Tibial artery (tissue), 4 donors: ENCODE measurements around the gene HDAC10.

Experiments
- DNase-seq, 2 donors: peaks; one replicate each; pipeline ENCODE4 v3.0.0-alpha.2; 2019
- H3K27ac ChIP-seq, 2 donors: fragments of 200-600 bp; sonication (generic) in 1 of 2; 1 replicate in 1 of 2; 2 replicates in 1 of 2; pipeline ENCODE4 v1.5.1; 2018 to 2019; ENCODE audit warnings: mild to moderate bottlenecking in 1 of 2
- H3K27me3 ChIP-seq, 2 donors: fragments of 200-600 bp; sonication (generic) in 1 of 2; one replicate each; pipeline versions ENCODE4 v1.5.1 to v1.6.0; 2016 to 2019
- H3K36me3 ChIP-seq, 3 donors: fragments of 200-600 bp; sonication (generic) in 2 of 3; one replicate each; pipeline ENCODE4 v1.5.1; 2016 to 2019; ENCODE audit warnings: mild to moderate bottlenecking in 2 of 3
- H3K4me1 ChIP-seq, 4 donors: fragments of 200-600 bp; sonication (generic) in 2 of 4; 1 replicate in 3 of 4; 2 replicates in 1 of 4; pipeline ENCODE4 v1.5.1; 2016 to 2019
- H3K4me3 ChIP-seq, 2 donors: fragments of 200-600 bp; sonication (generic) in 1 of 2; 1 replicate in 1 of 2; 2 replicates in 1 of 2; pipeline ENCODE4 v1.5.1; 2018 to 2019; ENCODE audit warnings: mild to moderate bottlenecking in 2 of 2
- H3K9me3 ChIP-seq, 3 donors: fragments of 200-600 bp; sonication (generic) in 1 of 3; one replicate each; pipeline ENCODE4 v1.5.1; 2016 to 2019
- intact Hi-C: fragments of 100-400 bp; cut with DNase I; formaldehyde crosslinking; loops from one replicate; pipeline ENCODE4 v1.15.0; 2023; ENCODE audit warnings: low total_unique reads
- TF ChIP-seq, protein P1 (sequence below), 2 experiments: fragments of 200-600 bp in 1 of 2; fragments of 450-650 bp in 1 of 2; IDR thresholded peaks; one replicate each; pipeline ENCODE4 v1.5.1; 2017 to 2019; ENCODE audit warnings: antibody characterized with exemption in 2 of 2, mild to moderate bottlenecking in 1 of 2, moderate library complexity in 1 of 2

The HDAC10 gene

DNA sequence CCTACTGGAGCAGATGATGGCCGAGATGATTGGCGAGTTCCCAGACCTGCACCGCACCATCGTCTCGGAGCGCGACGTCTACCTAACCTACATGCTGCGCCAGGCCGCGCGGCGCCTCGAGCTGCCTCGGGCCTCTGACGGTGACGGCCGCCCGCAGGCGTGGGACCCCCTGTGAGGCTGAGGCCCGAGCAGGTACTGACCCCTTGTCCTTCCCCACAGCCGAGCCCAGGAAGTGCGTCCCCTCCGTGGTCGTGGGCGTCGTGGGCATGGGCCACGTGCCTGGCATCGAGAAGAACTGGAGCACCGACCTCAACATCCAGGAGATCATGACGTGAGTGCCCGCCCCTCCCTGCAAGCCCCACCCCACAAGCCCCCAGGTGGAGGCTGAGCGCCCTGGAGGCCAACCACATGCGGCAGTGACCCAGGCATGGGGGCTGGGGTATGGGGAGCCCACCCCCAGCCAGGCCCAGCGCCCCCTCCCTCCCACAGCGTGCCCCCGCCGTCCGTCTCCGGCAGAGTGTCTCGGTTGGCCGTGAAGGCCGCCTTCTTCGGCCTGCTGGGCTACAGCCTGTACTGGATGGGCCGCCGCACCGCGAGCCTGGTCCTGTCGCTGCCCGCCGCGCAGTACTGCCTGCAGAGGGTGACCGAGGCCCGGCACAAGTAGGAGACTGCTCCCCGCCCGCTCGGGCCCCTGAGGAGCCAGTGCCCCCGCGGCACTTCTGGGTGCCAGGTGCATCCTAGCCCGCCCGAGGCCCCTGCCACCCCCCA, 53.0 kb downstream of the HDAC10 start:
- Histone ChIP-seq H3K36me3 (peaks cover 7 to 61% (median 31%) of the 10 kb centered on the region in 3 donors), H3K4me3 (no peak overlapping the region)
- no peak for DNase-seq

DNA sequence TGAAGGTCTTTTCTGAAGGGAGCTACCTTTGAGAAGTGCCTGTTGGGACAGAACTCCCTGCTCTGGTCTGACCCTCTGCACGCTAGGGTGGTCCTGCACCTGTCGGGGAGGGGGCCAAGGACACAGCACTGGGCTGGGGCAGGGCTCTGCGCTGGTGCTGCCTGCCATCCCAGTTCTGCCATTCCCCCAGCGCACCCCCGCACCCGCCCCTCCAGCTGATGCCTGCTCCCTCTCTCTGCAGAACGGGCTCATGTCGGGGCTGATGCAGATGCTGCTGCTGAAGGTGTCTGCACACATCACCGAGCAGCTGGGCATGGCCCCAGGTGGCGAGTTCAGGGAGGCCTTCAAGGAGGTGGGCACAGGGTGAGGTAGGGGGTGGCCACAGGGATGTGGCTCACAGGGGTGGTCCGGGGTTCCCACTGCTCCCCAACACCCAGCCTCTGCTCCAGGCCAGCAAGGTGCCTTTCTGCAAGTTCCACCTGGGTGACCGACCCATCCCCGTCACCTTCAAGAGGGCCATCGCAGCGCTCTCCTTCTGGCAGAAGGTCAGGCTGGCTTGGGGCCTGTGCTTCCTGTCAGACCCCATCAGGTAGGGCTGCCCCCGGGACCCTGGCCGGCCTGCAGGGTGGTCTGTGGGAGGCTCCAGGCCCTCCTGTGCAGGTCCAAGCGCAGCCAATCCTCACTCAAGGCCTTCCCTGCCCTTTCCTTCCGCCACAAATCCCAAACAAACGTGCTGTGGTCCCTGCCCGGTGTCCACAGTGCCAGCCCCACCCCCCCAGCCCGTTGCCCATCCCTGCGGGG, 53.9 kb downstream of the HDAC10 start:
- Histone ChIP-seq H3K36me3 (peaks cover 7 to 64% (median 29%) of the 10 kb centered on the region in 3 donors), H3K4me3 (no peak overlapping the region), H3K27me3 (no peaks in the 10 kb centered on the region), H3K27ac (no peak overlapping the region), H3K4me1 (peaks cover 0 to 21% (median 15%) of the 10 kb centered on the region in 4 donors), H3K9me3 (no peaks in the 10 kb centered on the region)
- TF ChIP-seq, protein P1, sequence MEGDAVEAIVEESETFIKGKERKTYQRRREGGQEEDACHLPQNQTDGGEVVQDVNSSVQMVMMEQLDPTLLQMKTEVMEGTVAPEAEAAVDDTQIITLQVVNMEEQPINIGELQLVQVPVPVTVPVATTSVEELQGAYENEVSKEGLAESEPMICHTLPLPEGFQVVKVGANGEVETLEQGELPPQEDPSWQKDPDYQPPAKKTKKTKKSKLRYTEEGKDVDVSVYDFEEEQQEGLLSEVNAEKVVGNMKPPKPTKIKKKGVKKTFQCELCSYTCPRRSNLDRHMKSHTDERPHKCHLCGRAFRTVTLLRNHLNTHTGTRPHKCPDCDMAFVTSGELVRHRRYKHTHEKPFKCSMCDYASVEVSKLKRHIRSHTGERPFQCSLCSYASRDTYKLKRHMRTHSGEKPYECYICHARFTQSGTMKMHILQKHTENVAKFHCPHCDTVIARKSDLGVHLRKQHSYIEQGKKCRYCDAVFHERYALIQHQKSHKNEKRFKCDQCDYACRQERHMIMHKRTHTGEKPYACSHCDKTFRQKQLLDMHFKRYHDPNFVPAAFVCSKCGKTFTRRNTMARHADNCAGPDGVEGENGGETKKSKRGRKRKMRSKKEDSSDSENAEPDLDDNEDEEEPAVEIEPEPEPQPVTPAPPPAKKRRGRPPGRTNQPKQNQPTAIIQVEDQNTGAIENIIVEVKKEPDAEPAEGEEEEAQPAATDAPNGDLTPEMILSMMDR (IDR thresholded peaks at IDR 0.05) = no peak
- DNase-seq = no peak
- intact Hi-C loops = no loop called here

More for the DNA sequence above, 53.0 kb downstream of the HDAC10 start:
- TF ChIP-seq, protein P1 (IDR thresholded peaks at IDR 0.05) = no peak
- intact Hi-C loops = no loop called here
- Histone ChIP-seq H3K9me3 (no peaks in the 10 kb centered on the region), H3K4me1 (peaks cover 0 to 22% (median 19%) of the 10 kb centered on the region in 4 donors), H3K27me3 (no peaks in the 10 kb centered on the region), H3K27ac (no peak overlapping the region)

GRCh38 chr22:50196256-50196655, 54.8 kb downstream of the HDAC10 start:
- TF ChIP-seq, protein P1 (IDR thresholded peaks at IDR 0.05) = no peak
- no peak overlapping the region for H3K27ac ChIP-seq

More at GRCh38 chr22:50196256-50196655, 54.8 kb downstream of the HDAC10 start:
- H3K36me3 ChIP-seq = peaks cover 7 to 64% (median 29%) of the 10 kb centered on the region in 3 donors
- no peaks in the 10 kb centered on the region for H3K9me3 ChIP-seq
- no peaks in the 10 kb centered on the region for H3K27me3 ChIP-seq
- no peak overlapping the region for H3K4me3 ChIP-seq
- H3K4me1 ChIP-seq = peaks cover 0 to 21% (median 8%) of the 10 kb centered on the region in 4 donors
- intact Hi-C loops = no loop called here
- DNase-seq = no peak
